Neural cell (in vitro differentiated cells): ENCODE measurements around the gene GRAP.
"Not testable (repeated sequence)": the region's sequence is repeated elsewhere in the genome, so short reads cannot be mapped to it uniquely, and the experiment has no call there.

Experiments
- CTCF ChIP-seq: fragments of 450-650 bp; IDR thresholded peaks from 2 replicates; pipeline ENCODE4 v1.5.1; 2014; ENCODE audit warnings: antibody characterized with exemption, mild to moderate bottlenecking, moderate library complexity; ENCODE audit not compliant: poor library complexity, severe bottlenecking
- EP300 ChIP-seq: fragments of 450-650 bp; conservative IDR thresholded peaks from 2 replicates; pipeline ENCODE4 v1.6.1; 2014; ENCODE audit warnings: antibody characterized with exemption, mild to moderate bottlenecking, moderate library complexity; ENCODE audit not compliant: poor library complexity, severe bottlenecking
- EZH2 ChIP-seq: fragments of 200-600, 300-800 bp; shearing (Covaris generic), sonication (generic); IDR thresholded peaks from 2 replicates; pipeline ENCODE4 v1.6.1; 2014; ENCODE audit warnings: antibody characterized with exemption, low read length, borderline replicate concordance, mild to moderate bottlenecking; ENCODE audit not compliant: insufficient read depth, poor library complexity, severe bottlenecking
- POLR2AphosphoS5 ChIP-seq: IDR thresholded peaks from 2 replicates; pipeline ENCODE4 v1.6.1; 2012
- RAD21 ChIP-seq: fragments of 450-650 bp; conservative IDR thresholded peaks from 2 replicates; pipeline ENCODE4 v1.6.1; 2014; ENCODE audit warnings: antibody characterized with exemption, mild to moderate bottlenecking, moderate library complexity
- REST ChIP-seq: IDR thresholded peaks from 2 replicates; pipeline ENCODE4 v1.6.1; 2012; ENCODE audit warnings: borderline replicate concordance

- not testable (repeated sequence) for TF ChIP-seq CTCF, REST, EP300, RAD21, EZH2, POLR2AphosphoS5
Measured at GRCh38 chr17:19030771-19031449, 15.8 kb downstream of the GRAP start.
